HL-60 (cell line): ENCODE data around the gene NFATC4.

Source experiments
- DNase-seq, 2 experiments: peaks; one replicate each; pipeline ENCODE4 v3.0.0-alpha.2; 2010 to 2020; ENCODE audit warnings: low read depth in 1 of 2, low spot score in 1 of 2
- H3K27ac ChIP-seq: fragments of 250-450 bp; sonication (Bioruptor Pico); replicated peaks from 2 replicates; pipeline ENCODE4 v1.5.1; 2020; ENCODE audit warnings: mild to moderate bottlenecking, moderate library complexity
- H3K27me3 ChIP-seq: fragments of 250-450 bp; sonication (Bioruptor Pico); 2 replicates; pipeline ENCODE4 v1.5.1; 2021; ENCODE audit warnings: mild to moderate bottlenecking, moderate library complexity; ENCODE audit not compliant: insufficient read depth, poor library complexity, severe bottlenecking
- H3K4me3 ChIP-seq: replicated peaks from 2 replicates; pipeline ENCODE4 v1.5.1; 2011; ENCODE audit warnings: mild to moderate bottlenecking, control low read depth, low read length; ENCODE audit not compliant: insufficient read depth
- CTCF ChIP-seq: IDR thresholded peaks from one replicate; pipeline ENCODE4 v1.5.1; 2011; ENCODE audit warnings: low read length, control low read depth, inconsistent platforms; ENCODE audit not compliant: insufficient read depth
- GABPA ChIP-seq: IDR thresholded peaks from 2 replicates; pipeline ENCODE4 v1.6.1; 2012; ENCODE audit warnings: low read depth
- POLR2AphosphoS5 ChIP-seq: IDR thresholded peaks from 2 replicates; pipeline ENCODE4 v1.6.1; 2012; ENCODE audit warnings: low read depth
- REST ChIP-seq: IDR thresholded peaks from 2 replicates; pipeline ENCODE4 v1.6.1; 2012; ENCODE audit warnings: low read depth; ENCODE audit not compliant: insufficient replicate concordance
- SPI1 ChIP-seq: IDR thresholded peaks from 2 replicates; pipeline ENCODE4 v1.6.1; 2012; ENCODE audit warnings: low read depth, mild to moderate bottlenecking, borderline replicate concordance

Gene NFATC4

GRCh38 chr14:24355009-24355408 lies 13.0 kb upstream of the NFATC4 start:
- no peak for DNase-seq
- Histone ChIP-seq H3K27ac (no peak overlapping the region), H3K27me3 (no peaks in the 10 kb centered on the region), H3K4me3 (no peak overlapping the region)
- TF ChIP-seq CTCF = no peak
- no peak for TF ChIP-seq POLR2AphosphoS5
- TF ChIP-seq REST = no peak
- TF ChIP-seq SPI1 = no peak
- no peak for TF ChIP-seq GABPA

- Histone ChIP-seq H3K27ac (no peak overlapping the region), H3K27me3 (no peaks in the 10 kb centered on the region), H3K4me3 (no peak overlapping the region)
- no peak for DNase-seq
- no peak for TF ChIP-seq REST
- TF ChIP-seq CTCF = no peak
- TF ChIP-seq GABPA = no peak
- TF ChIP-seq POLR2AphosphoS5 = no peak
- TF ChIP-seq SPI1 = no peak
Measured at GRCh38 chr14:24356208-24356607, 11.8 kb upstream of the NFATC4 start.

GRCh38 chr14:24360281-24360680 lies 7.7 kb upstream of the NFATC4 start:
- no peak for TF ChIP-seq REST
- no peak for TF ChIP-seq SPI1
- no peak for TF ChIP-seq POLR2AphosphoS5

More at GRCh38 chr14:24360281-24360680, 7.7 kb upstream of the NFATC4 start:
- H3K27me3 ChIP-seq = no peaks in the 10 kb centered on the region
- no peak for DNase-seq
- no peak overlapping the region for H3K4me3 ChIP-seq
- no peak overlapping the region for H3K27ac ChIP-seq
